GM12891 (cell line): ENCODE data around the gene EIF4E2.

ENCODE experiments used
- PAX5 ChIP-seq: IDR thresholded peaks from 2 replicates; pipeline ENCODE4 v1.6.1; 2011; ENCODE audit warnings: low read length, moderate library complexity, mild to moderate bottlenecking; ENCODE audit not compliant: insufficient read depth, severe bottlenecking
- POLR2A ChIP-seq: IDR thresholded peaks from 2 replicates; pipeline ENCODE4 v1.6.1; 2011; ENCODE audit warnings: low read depth, low read length, control low read depth
- POLR2AphosphoS5 ChIP-seq: IDR thresholded peaks from 2 replicates; pipeline ENCODE4 v1.6.1; 2011; ENCODE audit warnings: low read depth, low read length, control low read depth
- POU2F2 ChIP-seq: IDR thresholded peaks from 2 replicates; pipeline ENCODE4 v1.6.1; 2011; ENCODE audit warnings: low read depth, mild to moderate bottlenecking, control low read depth, low read length, moderate library complexity
- SPI1 ChIP-seq: IDR thresholded peaks from 2 replicates; pipeline ENCODE4 v1.6.1; 2011; ENCODE audit warnings: low read depth, low read length, control low read depth
- TAF1 ChIP-seq: IDR thresholded peaks from 2 replicates; pipeline ENCODE4 v1.6.1; 2011; ENCODE audit warnings: low read depth, low read length, control low read depth

- TF ChIP-seq POU2F2 (no peak), POLR2A (no peak), SPI1 (no peak), POLR2AphosphoS5 (no peak), PAX5 (no peak), TAF1 (no peak)
Measured at GRCh38 chr2:232523402-232523681, 27.1 kb upstream of the EIF4E2 start.
